Measurements from ENCODE around the gene TEX52.
"Not testable (repeated sequence)": the region's sequence is repeated elsewhere in the genome, so short reads cannot be mapped to it uniquely, and the experiment has no call there.

TEX52 gene

DNA sequence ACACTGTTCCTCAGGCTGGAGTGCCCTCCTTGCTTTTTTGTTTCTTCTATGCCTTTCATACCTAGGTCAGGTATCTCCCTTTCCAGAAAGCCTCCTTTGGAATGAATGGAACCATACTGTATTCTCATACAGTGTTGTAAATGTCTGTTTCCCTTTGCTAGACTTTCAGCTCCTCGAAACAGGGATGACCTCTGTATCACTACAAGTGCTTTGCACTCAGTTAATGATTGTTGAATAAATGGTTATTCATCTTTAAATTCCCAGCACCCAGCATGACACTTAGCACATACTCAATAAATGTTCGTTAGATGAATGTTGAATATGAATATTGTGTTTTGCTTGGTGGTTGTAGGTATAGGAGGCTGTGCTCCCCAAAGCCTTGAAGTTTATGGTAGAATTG, 28.0 kb upstream of the TEX52 start:
- DNase-seq (ENCODE audit: low read depth), result no peak
- no peak overlapping the region for H3K4me3 ChIP-seq (ENCODE audit: low read depth, low read length)
- TF ChIP-seq CTCF (IDR thresholded peaks at IDR 0.05; ENCODE audit: control insufficient read depth, extremely low read depth, insufficient read depth), result no peak

- no peak for DNase-seq (ENCODE audit: low read depth)
- no peak overlapping the region for H3K4me3 ChIP-seq (ENCODE audit: low read depth, low read length)
- no peak for TF ChIP-seq CTCF (IDR thresholded peaks at IDR 0.05; ENCODE audit: control insufficient read depth, extremely low read depth, insufficient read depth)
These were observed 23.0 kb upstream of the TEX52 start for GRCh38 chr12:2879853-2880252.

DNA sequence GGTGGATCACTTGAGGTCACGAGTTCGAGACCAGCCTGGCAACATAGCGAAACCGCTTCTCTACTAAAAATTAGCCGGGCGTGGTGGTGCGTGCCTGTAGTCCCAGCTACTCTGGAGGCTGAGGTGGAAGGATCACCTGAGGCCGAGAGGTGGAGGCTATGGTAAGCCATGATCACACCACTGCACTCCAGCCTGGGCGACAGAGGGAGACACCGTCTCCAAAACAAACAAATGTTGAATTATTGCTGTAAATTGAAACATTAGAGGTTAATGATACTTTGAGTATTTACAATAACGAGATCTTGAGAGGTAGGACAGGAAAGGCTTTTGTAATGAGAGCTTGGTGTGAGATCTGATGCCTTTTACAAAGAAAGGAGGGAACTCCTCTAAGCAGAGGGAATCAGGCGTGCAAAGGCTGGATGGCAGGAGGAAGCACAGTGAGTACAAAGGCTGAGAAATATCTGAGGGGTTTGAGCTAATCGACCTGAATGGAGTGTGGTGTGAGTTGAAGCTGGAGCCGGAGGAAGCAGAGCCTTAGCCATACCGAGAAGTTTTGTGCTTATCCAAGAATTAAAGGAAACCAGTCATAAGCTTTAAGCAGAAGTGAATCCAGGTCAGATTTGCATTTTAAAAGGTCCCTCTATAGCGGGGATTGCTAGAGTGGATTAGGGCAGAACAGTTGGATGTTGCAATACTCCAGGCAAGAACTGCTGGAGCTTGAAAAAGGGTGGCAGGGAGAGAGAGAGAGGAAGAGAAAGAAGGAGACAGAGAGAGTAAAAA, 21.3 kb upstream of the TEX52 start:
- peak overlapping the region; percentile 72 for H3K4me3 ChIP-seq (ENCODE audit: low read depth, low read length)
- no peak for DNase-seq (ENCODE audit: low read depth)
- TF ChIP-seq CTCF (IDR thresholded peaks at IDR 0.05; ENCODE audit: control insufficient read depth, extremely low read depth, insufficient read depth), result 0 out of 2 replicates have a peak, but pooled peaks have one; percentile 8

- DNase-seq (ENCODE audit: low read depth), result peak; percentile 58
- TF ChIP-seq CTCF (IDR thresholded peaks at IDR 0.05; ENCODE audit: control insufficient read depth, extremely low read depth, insufficient read depth), result peak; percentile 28
- H3K4me3 ChIP-seq (ENCODE audit: low read depth, low read length), result peak within 1 kb of the TSS; percentile 72
These were observed 20.5 kb upstream of the TEX52 start, which contains the start of the genes FOXM1 and RHNO1 for GRCh38 chr12:2877047-2877952. Gene FOXM1 (minus strand): TSS chr12:2877174. CDS start chr12:2874478, 2,696 bp downstream. Gene RHNO1 (plus strand): TSS chr12:2877223. CDS start chr12:2885367, 8,144 bp downstream.

GRCh38 chr12:2876431-2877046, 19.7 kb upstream of the TEX52 start:
- peak overlapping the region; percentile 72 for H3K4me3 ChIP-seq (ENCODE audit: low read depth, low read length)
- TF ChIP-seq CTCF (IDR thresholded peaks at IDR 0.05; ENCODE audit: control insufficient read depth, extremely low read depth, insufficient read depth), result no peak
- DNase-seq (ENCODE audit: low read depth), result no peak

- not testable (repeated sequence) for DNase-seq (ENCODE audit: low read depth); H3K4me3 ChIP-seq (ENCODE audit: low read depth, low read length)
These were observed 12.3 kb upstream of the TEX52 start for GRCh38 chr12:2868986-2869632.

Measured in LNCaP clone FGC (cell line).